GM10266 (cell line): ENCODE measurements around the gene ULK4.
"Not testable (repeated sequence)": the region's sequence is repeated elsewhere in the genome, so short reads cannot be mapped to it uniquely, and the experiment has no call there.

Experiments
- DNase-seq: peaks from one replicate; pipeline ENCODE4 v3.0.0; 2012; ENCODE audit errors: extremely low spot score
- CTCF ChIP-seq: IDR thresholded peaks from 2 replicates; pipeline ENCODE4 v1.5.1; 2012; ENCODE audit warnings: mild to moderate bottlenecking, low read depth; ENCODE audit not compliant: control insufficient read depth, insufficient read depth; ENCODE audit errors: missing control alignments

Gene ULK4

GRCh38 chr3:41701191-41701698, 260.7 kb downstream of the ULK4 start:
- no peak for DNase-seq
- no peak for TF ChIP-seq CTCF

- DNase-seq = no peak
- no peak for TF ChIP-seq CTCF
Observed at GRCh38 chr3:41700155-41700554, 261.7 kb downstream of the ULK4 start.

- DNase-seq = no peak
- no peak for TF ChIP-seq CTCF
Observed at GRCh38 chr3:41698898-41699297, 263.0 kb downstream of the ULK4 start.

- DNase-seq = no peak
- no peak for TF ChIP-seq CTCF
Observed at GRCh38 chr3:41697702-41698101, 264.2 kb downstream of the ULK4 start.

- not testable (repeated sequence) for DNase-seq
Observed at GRCh38 chr3:41695806-41696205, 266.1 kb downstream of the ULK4 start.

- DNase-seq = no peak
- TF ChIP-seq CTCF = no peak
Observed at GRCh38 chr3:41693799-41694198, 268.1 kb downstream of the ULK4 start.

- no peak for TF ChIP-seq CTCF
- DNase-seq = no peak
Observed at GRCh38 chr3:41690766-41691563, 270.9 kb downstream of the ULK4 start.
